NCI-H2227 (cell line): Measurements from ENCODE around the gene CA6.
A peak's percentile ranks its signal among the peaks of the same experiment; 100 is the strongest.
"Not testable (repeated sequence)": the region's sequence is repeated elsewhere in the genome, so short reads cannot be mapped to it uniquely, and the experiment has no call there.

ENCODE experiments used
- DNase-seq: peaks from one replicate; lab custom pipeline; 2025; ENCODE audit not compliant: unreplicated experiment; lab: John Stamatoyannopoulos, UW

The CA6 gene

DNA sequence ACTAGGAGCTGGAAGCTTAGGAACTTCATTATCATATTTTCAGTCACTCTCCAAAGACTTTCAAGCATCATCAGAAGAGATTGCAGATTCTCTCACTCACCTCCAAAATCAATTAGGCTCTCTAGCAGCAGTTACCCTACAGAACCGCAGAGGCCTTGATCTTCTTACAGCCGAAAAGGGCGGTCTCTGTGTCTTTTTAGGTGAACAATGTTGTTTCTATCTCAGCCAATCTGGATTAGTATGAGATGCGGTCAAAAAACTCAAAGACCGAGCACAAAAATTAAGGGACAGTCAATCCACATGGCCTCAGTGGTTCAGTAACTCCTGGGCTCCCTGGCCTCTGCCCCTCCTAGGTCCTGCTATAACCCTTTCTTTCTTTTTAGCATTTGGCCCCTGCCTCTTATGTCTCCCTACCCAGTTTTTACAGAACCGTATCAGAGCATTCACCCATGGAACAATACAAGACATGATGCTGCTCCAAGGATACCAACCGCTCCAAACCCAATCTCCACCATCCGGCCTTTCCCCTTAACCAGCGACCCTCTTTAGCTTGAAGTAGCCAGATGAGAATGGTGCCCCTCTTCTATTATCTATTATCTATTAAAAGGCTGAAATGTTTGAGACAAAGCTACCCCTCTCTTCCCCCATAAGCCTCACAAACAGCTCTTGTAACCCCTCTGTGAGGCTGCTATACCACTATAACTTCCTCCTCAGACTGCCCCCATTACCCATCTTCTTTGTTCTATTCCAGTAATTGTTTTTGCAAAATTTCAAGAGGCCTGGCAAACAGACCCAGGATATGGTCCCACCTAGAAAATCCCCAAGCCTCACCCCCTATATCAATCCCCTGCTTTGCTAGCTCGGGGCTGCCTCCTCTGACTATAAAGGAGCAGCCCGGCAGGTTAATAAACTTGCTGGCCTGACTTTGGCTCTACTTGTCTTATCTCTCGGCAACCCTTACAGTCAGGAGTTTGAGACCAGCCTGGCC lies 18.7 kb upstream of the CA6 start:
- no peak for DNase-seq

DNA sequence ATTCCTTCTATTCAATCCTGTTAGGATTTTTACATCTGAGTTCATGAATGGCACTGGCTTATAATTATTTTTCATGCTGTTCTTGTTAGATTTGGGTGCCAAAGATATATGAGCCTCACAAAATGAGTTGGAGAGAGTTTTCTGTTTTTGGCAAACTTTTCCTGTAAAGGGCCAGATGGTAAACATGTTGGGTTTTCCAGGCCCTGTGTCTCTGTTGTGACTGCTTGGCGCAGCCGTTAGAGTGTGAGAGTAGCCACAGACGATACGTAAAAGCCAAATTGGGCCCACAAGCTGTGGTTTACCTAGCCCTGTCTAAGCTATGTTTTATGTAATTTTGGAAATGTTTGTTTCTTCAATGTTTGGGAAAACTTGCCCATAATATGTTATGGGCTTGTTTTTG lies 15.6 kb upstream of the CA6 start:
- DNase-seq = no peak

DNA sequence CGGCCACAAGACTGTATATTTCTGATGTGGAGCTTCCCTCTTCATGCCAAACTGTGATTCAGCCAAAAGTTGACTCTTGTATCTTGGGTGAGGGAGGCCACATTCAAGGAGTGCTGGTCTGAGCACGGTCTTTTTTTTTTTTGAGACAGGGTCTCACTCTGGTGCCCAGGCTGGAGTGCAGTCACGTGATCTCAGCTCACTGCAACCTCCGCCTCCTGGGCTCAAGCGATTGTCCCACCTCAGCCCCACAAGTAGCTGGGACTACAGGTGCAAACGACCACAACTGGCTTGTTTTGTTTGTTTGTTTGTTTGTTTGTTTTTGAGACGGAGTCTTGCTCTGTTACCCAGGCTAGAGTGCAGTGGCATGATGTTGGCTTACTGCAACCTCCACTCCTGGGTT lies 8.6 kb upstream of the CA6 start:
- not testable (repeated sequence) for DNase-seq

DNA sequence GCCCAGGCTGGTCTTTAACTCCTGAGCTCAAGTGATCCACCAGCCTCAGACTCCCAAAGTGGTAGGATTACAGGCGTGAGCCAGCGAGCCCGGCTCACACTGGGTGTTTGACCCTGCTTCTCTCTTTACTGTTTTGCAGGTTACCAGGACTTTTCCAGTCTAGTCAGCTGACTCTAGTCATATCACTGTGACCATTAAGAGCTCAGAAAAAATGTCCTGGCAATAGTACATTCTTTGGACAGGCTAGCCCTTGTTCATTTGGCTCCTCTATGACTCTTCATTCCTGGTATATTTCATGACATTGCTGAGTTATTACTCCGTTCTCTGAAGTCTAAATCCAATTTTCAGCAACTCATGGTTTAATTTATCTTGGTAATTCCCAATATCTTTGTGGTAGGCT lies 8.0 kb upstream of the CA6 start:
- DNase-seq = no peak

DNA sequence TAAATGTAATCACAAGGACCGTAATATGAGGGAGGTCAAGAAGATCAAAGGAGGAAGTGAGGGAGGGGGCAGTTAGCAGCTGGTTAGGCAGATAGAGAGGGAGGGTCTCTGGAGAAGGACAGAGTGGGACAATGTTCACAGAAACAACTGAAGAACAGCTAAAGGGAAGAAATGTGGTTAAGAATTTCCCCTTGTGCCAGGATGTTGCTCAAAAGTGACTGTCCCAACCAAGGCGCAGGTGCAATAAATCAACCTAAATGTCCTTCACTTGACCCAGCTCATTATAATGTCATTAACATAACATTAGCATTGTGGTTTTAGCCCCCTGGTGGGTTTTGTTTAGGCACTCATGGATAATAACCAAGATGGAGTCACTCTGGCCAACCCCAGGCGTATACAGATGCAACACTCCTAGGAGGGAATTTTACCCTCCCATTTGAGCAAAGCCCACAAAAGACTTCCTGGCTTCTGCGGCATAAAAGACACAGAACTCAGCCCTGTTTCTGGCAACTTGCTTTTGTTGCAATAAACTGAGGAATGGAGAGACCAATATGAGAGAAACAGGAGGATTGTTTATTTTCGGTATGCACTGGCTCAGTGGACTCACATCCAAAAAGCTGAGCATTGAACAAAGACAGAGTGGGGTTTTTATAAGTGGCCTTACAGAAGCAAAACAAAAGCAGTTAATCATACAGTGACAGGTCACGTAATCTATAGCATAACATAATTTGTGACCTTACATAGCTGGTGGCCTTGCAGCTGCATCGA lies 7.3 kb upstream of the CA6 start:
- no peak for DNase-seq

DNA sequence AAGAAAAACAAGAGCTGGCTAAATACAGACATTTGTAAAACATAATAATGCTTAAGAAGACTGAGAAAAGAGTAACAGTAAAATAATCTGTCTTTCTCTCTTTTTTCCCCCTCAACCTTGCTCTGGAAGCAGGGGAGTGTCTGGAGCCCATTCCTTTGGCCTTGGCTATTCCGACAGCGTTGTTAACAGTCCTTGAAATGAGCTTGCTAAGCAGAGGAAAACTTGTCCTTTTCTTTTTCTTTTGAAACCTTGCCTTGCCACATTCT lies 6.7 kb upstream of the CA6 start:
- peak; percentile 34 for DNase-seq

DNA sequence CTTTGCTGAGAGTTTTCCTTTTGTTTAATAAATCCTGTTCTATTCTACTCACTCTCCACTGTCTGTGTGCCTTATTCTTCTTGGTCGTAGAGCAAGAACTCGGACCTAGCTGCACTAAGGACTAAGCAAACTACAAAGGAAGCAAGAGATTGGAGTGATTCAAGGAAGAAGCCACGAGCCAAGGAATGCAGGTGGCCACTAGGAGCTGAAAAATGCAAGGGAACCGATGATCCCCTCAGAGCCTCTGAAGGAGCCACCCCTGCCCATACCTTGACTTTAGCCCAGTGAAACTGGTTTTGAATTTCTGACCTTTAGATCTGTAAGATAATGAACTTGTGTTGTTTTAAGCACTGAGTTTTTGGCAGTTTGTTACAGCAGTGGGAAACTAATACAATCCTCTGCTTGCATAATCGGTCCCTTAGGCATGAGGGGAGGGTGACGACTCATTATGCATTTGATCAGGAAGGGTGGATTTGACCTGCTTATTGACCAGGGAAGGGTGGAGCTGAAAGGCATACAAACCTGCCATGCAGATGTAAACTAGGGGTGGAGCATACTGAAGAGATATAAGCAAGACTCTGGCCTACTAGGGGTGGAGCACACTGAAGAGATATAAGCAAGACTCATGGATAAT lies 6.2 kb upstream of the CA6 start:
- no peak for DNase-seq

DNA sequence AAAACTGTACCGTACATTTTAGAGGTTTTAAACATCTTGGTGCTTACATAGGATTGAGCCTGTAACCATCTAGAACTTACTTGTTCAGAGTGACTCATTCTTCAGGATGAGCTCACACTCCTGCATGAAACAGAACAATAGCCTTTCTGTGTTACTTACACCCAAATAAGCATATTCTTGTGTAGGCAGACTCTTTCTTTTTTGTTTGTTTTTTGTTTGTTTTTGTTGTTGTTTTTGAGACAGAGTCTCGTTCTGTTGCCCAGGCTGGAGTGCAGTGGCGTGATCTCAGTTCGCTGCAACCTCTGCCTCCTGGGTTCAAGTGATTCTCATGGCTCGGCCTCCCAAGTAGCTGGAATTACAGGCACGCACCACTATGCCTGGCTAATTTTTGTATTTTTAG lies 3.8 kb upstream of the CA6 start:
- no peak for DNase-seq

DNA sequence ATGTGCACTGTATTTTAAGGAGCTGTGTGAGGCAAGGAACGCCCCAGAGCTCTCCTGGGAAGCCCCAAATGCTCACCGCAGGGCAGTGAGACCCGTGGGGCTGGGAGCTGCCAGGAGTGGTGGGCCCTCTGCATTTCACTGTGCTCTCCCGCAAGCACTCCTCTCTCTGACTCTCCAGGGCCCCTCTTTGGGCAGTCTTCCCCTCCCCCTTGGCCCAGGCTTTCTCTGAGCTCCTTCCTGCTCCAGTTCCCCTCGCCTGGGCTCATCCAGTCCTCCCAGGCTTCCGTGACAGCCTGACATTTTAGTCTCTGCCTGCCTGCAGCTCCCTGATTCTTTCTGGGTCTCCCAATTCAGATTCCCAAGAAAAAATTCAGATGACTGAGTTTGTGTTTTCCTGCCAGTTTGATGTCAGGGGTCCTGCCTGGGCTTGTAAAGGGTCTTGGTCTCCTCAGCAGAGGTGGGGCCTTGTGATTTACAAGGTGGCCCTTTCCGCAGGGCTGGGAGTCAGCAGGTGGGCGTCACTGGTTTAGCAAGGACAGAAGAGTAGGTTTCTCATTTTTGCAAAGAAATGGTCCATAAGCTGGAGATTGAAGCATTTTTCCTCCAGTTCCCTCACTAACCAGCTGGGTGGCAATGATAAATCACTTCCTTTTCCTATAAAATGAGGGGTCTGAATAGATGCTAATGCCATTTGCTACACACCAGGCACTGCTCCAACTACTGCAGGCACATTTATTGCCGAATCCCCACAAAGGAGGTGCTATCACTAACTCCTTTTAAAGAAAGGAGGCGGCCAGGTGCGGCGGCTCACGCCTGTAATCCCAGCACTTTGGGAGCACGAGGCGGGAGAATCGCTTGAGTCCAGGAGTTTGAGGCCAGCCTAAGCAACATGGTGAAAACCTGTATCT lies 1.9 kb upstream of the CA6 start:
- DNase-seq = peak; percentile 14

DNA sequence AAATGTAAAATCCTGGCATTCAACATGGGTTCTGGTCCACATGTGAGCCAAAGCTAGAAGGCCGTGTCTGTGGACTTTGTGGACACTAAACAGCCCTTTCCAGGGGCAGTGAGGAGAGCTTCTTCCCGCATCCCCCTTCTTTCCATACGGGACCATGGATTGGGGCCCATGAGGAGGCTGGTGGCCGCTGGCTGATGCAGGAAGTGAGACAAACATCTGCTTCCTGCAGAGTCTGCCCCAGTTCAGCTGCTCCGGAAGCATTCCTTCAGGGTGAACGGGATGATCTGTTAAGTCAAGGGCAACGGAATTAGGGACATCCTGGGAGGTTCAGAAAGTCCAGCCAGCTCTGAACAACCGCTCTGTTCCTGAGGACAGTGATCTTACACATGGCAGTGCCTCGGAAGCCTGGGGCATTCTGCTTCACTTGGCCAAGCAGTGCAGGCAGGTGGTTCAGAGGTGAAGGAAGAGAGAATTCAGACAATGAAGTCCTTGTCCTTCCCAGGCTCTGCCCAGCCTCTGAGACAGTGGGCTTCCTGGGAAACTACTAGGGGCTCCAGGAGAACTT lies 1.5 kb downstream of the CA6 start:
- no peak for DNase-seq

DNA sequence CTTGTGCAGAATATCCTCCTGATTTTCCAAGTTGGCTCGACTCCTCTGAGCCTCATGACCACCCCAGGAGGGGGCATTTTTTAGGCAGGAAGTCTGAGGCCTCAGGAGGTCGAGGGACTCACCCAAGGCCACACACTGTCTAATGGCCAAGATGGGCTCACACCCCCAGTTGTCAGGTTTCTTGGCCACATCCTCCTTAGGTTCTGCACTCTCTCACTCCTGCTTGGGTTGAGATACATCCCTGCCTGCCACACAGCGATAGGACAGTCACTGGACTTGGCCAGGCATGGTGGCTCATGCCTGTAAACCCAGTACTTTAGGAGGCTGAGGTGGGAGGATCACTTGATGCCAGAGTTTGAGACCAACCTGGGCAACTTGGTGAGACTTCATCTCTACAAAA lies 4.6 kb downstream of the CA6 start:
- no peak for DNase-seq

DNA sequence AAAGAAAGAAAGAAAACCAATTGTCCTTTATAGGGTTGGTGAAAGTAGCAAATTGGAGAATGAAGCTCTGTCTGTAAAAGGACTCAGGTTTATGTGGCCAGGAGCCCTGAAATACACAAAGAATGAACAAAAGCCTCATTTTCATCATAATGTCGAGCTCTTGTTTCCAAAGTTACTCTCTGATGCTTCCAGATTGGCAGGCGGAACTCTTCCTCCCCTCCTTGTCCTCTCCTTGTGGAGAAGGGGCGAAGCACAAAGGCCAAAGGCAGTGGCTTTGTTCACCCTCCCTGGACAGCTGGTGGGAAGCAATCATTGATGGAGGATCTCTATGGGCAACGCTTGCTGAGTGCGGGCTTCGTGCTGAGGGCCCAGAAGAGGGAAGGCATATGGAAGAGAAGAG lies 5.6 kb downstream of the CA6 start:
- DNase-seq = no peak

DNA sequence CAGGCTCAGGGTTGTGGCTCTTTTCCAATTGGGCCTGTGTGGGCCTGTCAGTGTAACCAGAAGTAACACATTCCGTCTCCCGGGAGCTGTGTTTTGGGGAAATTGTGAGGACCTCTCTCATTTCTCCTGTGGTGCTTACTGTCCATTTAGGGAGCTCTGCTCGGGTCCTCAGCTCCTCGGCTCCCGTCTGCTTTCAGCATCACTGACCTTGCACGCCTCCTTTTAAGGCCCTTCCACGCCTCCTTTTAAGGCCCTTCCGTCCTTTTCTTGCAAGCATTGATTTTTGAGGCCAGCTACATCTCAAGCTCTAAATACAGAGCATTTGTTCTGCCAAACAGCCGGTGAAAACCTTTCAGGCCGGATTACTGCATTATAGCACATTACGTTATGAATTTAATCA lies 9.7 kb downstream of the CA6 start:
- DNase-seq = peak; percentile 87

DNA sequence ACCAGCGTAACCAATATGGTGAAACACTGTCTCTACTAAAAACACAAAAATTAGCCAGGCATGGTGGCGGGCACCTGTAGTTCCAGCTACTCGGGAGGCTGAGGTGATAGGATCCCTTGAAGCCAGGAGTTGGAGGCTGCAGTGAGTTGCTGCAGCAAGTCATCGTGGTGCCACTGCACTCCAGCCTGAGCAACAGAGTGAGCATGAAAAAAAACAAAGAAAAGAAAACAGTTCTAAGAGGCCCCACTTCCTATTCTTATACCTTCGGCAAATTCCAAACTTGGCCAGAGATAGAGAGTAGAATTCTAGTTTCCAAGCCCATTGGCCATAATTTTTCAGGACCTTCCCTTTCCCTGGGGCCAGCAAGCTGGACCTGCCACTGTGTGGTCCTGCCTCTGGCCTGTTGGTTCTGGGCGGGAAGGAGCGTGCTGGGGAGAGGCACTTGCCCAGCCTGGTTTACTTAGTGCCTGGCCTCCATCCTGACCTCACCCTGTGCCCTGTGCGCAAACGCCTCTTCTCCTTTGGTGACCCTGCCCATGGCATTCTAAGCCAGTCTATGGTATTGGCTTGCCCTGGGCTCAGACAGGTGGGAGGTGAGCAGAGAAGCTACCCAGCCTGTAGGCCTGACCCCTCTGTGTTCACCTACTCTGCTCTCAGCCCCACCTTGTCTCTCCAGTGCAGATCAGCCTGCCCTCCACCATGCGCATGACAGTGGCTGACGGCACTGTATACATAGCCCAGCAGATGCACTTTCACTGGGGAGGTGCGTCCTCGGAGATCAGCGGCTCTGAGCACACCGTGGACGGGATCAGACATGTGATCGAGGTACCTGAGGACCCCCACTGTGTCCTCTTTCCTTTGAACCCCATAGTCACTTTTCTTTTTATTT lies 11.0 kb downstream of the CA6 start:
- DNase-seq = no peak

DNA sequence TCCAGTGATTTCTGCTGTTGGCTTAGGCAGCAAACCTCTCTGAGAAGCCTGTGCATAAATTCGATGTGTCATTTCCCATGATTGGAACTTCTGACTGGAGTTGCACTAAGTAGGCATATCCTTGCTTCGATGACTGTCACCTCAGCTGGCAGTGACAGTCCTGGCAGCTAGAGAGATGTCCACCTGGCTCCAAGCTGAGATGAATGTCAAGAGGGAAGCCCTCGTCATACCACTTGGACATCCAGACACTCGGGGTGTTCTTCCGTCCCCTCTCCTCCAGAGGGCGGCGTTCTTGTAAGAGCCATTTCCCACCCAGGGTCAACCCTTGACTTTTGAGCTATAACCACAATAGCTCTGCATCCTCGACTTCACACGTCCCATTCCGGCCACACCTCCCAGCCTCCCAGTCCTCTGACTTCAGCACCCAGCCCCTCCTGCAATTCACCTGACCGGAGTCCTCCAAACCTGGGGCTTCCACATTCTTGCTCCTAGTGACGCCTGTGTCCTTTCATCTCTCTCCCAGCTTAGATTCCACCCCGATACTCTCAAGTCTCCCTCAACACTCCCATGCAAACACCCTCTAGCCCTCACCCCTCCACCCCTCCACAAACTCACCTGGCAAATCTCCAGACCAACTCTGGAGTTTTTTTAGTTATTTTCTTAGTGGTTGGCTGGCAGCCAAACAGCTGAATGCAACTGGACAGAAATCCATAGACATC lies 17.3 kb downstream of the CA6 start:
- DNase-seq = no peak

DNA sequence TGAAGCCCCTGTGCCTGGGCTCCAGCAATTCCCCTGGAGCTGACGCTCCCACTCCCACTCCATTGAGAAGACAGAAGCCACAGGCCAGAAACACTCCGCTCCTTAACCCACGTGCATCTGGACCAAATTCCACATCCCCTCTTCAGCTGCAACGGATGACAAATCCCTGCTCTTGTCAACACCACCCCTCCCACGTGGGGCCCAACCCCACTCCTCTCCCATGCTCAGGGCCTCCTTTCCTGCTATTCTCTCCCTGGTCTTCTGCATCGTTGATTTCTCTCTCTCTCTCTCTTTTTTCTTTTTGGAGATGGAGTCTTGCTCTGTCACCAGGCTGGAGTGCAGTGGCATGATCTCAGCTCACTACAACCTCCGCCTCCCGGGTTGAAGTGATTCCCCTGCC lies 18.3 kb downstream of the CA6 start:
- no peak for DNase-seq

DNA sequence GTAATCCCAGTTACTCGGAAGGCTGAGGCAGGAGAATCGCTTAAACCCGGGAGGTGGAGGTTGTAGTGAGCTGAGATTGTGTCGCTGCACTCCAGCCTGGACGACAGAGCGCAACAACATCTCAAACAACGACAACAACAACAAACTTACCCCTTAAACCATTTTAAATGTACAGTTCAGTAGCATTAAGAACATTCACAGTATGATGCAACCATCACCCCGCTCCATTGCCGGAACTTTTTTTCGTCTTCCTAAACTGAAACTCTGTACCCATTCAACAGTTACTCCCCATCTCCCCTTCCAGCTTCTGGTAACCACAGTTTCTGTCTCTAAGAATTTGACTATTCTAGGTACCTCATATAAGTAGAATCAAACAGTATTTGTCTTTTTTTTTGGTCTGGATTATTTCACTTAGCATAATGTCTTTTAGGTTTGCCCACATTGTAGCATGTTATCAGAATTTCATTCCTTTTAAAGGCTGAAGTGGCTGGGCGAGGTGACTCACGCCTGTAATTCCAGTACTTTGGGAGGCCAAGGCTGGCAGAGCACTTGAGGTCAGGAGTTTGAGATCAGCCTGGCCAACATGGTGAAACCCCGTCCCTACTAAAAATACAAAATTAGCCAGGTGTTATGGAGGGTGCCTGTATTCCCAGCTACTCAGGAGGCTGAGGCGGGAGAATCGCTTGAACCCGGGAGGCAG lies 19.6 kb downstream of the CA6 start:
- no peak for DNase-seq

DNA sequence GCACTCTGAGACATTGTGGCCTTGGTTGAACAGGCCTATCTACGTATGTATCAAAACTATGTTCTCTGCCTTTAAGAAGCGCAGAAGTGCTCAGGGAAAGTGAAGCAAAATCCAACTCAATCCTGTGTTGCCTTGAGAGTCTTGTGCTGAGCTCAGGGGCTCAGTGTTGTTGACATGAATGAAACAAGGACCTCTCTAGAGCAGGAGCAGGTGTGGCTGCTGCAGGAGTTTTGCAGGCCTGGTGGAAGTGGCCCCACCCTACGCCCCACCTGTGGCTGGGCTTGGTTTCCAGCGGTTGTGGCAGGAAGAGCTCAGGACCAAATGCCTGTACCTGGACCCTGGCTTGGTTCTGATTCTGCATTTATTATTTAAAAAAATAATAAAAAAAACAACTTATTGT lies 20.9 kb downstream of the CA6 start:
- no peak for DNase-seq
